NCI-H146 treated with DMSO at 0.1 percent for 48 hours (cell line): ENCODE measurements around the gene CSHL1.
A peak's percentile ranks its signal among the peaks of the same experiment; 100 is the strongest.
"Not testable (repeated sequence)": the region's sequence is repeated elsewhere in the genome, so short reads cannot be mapped to it uniquely, and the experiment has no call there.

ENCODE experiments used
- DNase-seq: peaks from one replicate; lab custom pipeline; 2025; ENCODE audit not compliant: unreplicated experiment; lab: John Stamatoyannopoulos, UW

Gene CSHL1

DNA sequence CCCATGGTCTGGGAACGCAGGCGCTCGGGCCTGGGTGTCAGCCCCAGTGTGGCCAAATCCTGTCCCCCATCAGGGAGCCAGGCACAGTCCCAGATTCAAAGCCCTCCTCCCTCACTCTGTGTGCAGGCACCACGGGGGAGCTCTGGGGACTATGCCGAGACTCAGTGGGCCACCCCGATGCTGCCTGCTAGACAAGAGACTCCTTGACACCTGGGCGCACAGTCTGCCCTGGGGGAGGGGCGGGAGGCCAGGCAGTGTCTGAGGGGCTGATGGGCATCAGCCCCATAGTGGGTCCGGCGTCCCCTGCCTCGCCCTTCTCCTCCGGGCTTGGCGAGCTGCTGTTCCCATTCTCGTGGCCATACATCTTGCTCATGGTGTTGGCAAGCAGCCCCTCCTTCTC is 29.5 kb upstream of the CSHL1 start:
- DNase-seq, result no peak

DNA sequence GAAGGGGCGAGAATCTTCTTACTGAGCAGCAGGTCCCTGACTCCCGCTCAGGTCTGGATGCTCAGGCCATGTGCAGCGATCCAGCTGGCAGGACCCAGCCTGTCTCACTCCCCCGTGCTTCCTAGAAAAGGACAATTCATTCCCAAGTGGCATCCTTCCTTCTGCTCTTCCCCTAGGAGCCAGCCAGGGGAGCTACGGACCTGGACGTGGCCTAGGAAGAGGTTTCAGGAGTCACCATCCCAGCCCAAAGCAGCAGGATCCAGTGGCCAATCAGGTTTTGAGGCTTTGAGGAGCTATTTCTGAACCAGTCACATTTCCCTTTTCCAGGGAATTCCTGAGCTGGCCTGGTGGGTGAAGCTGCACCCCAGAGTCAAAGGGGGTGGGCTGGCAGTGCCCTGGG is 28.8 kb upstream of the CSHL1 start:
- DNase-seq, result no peak

DNA sequence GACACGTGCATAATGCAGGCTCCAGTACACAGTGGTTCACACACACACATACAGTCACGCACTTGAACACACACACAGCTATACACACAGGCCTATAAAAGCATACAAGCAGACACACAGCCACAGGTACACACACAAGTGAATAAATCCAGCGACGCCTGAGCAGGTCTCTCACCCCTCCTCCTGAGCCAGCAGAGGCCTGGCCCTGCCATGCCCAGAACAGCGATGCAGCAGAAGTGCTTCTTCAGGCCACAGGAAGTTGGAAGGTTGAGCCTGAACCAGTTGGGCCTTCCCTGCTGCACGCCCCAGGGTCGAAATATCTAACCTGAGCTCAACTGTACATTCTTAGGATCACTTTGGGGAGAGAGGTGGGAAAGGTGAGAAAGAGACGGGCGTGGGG is 28.3 kb upstream of the CSHL1 start:
- no peak for DNase-seq

DNA sequence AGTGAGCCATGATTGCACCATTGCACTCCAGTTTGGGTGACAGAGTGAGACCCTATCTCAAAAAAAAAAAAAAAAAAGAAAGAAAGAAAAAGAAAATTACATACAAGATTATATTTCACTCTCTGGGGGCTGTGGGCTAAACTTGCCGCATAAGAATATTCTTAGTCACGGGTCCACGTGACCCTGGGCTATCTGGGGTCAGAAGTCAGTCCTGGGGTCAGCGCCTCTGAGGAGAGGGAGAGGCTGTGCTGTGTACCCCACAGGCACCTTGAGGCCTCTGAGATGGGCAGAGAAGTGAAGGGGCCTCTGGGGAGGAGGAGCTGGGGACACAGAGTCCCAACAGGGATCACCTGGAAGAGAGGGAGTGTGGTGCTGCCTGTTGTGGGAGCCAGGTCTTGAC is 26.9 kb upstream of the CSHL1 start:
- DNase-seq, result no peak

DNA sequence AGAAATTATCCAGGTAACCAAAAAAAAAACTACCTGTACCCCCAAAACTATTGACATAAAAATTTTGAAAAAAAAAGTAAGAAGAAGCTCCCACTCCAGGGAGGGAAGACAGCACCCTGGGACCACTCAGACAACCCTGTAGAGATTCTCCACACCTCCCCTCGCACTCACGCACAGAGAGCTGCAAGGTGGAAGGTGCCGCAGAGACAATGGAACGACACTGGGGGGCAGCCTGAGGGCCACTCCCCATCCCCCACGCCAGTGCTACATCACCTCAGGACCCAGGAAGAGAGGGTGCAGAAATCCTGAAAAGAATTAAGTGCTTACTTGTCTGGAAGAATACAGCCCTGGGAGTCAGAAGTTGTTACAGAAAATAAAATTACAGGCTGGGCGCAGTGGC is 26.3 kb upstream of the CSHL1 start:
- DNase-seq, result no peak

DNA sequence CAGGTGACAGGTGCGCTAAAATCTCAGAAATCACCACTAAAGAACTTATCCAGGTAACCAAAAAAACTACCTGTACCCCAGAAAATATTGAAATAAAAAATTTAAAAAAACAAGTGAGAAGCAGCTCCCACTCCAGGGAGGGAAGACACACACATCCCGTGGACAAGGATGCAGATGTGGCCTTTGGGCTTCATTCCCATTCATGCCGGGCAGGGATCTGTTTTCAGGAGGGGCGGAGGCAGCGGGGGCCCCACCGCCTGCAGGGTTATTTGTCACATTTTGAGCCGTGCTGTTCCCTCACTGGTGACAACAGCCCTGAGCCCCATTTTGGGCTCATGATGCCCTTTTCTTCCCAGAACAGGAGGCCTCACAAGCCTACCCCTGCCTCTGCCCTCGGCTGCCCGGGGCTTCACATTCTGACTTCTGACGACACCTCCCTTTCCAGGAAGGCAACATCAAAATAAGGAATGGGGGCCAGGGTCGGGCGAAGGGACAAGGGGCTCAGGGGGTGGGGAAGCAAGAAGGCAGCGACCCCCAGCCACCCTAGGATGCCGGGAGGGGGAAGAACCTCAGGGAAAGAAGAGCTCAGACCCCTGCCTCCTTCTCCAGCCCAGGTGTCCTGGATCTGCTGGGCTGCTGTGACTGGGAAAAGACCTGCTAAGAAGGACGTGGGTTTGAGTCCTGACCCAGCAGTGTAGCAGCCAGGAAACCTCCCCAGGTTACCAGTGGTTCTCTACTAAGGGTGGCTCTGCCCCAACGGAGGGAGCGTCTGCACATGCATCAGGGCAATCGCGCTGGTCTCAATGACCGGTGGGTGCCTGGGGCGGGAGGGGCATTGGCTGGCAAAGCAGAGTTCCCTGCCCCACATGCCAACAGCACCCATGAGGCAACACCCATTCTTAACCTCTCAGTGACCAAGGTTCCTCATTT is 23.4 kb upstream of the CSHL1 start:
- DNase-seq, result no peak

DNA sequence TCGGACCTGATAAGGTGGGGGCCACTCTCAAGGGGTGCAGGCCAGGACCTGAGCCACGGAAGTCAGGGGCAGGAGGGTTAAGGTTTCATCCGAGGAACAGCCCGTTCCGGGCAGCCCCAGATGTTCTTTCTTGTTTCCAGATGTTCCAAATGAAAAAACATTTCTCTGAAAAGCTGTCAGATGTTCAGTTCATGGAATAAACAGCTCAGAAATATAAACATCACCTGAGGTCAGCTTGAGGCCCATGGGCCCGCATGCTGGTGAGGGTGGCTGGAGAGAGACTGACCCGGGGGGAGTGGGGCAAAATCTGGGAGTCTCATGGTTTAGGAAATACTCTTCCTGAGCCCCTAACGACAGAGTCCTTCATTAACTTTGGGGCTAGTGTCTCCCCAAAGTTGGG is 22.5 kb upstream of the CSHL1 start:
- DNase-seq, result no peak

DNA sequence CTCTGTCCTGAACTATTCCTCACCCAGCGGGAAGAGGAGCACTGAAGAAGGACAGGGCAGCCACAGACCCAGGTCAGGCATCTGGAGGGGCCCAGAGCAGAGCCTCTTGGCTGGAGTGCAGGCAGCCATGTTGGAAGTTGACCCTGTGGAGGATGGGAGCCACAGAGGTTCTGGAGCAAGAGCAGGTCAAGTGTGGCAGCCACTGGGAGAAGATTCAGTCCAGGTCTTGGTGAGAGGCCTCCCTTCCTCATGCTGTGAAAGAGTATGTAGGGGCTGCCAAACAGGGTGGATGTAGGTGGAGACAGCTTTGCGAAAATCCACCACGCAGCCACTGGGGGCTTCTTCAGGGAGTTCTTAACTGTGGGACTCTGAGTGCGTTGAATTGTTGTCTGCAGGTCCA is 21.7 kb upstream of the CSHL1 start:
- no peak for DNase-seq

DNA sequence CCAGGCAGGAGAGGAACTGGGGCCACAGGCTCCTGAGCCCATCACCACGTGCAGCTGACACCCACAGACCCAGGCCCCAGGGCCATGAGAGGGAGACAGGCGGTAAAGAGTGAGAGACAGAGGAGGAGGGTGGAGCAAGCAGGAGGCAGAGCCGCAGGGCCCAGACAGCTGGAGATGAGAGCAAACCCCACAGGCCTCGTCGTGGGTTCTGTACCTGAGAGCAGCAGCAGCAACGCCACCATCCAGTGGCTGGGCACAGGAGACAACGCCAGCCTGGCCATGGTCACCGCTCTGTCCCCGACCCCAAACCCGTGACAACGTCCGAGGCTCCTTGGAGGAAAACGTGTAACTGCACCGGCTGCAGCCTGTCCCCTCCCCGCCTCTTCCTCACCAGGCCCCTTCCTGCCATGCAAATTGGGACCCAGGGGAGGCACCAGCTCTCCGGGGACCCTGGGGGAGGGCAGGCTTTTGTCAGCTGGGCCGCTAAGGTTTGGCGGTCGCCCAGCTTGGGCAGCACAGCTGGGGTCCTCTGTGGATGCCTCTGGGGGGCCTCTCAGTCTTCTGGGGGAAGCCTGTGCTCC is 21.0 kb upstream of the CSHL1 start, which contains the start of gene CD79B:
CD79B (minus strand) TSS at position 351 of the 581 bp plus-strand sequence; CDS start at position 281, 70 bp downstream.
- no peak for DNase-seq

DNA sequence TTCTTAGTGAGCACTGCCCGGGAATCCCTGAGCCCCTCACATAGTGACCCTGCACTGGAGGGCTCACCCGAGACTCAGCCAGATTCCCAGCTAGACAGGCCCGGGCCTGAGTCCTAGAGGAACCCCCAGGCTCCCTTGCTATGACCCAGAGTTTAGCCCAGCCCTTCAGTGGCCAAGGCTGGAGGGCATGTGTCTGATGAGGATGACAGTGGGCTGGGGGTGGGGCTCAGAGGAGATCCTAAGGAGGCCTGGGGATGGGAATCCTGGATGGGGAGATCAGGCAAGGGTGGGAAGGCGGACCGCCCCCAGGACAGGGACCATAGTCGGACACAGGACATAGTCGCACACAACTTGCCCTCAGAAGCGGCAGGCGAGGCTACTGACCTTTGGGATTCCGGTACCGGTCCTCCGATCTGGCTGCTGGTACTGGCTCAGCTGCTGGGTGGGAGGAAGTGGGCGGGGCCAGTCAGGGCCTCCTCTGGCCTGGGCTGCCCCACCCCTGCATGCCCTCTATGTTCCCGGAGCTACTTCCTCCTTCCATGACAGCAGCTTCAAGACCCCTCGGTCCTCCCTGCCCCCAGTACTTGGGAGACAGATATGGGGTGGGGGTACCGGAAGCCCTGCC is 20.0 kb upstream of the CSHL1 start:
- DNase-seq, result no peak

DNA sequence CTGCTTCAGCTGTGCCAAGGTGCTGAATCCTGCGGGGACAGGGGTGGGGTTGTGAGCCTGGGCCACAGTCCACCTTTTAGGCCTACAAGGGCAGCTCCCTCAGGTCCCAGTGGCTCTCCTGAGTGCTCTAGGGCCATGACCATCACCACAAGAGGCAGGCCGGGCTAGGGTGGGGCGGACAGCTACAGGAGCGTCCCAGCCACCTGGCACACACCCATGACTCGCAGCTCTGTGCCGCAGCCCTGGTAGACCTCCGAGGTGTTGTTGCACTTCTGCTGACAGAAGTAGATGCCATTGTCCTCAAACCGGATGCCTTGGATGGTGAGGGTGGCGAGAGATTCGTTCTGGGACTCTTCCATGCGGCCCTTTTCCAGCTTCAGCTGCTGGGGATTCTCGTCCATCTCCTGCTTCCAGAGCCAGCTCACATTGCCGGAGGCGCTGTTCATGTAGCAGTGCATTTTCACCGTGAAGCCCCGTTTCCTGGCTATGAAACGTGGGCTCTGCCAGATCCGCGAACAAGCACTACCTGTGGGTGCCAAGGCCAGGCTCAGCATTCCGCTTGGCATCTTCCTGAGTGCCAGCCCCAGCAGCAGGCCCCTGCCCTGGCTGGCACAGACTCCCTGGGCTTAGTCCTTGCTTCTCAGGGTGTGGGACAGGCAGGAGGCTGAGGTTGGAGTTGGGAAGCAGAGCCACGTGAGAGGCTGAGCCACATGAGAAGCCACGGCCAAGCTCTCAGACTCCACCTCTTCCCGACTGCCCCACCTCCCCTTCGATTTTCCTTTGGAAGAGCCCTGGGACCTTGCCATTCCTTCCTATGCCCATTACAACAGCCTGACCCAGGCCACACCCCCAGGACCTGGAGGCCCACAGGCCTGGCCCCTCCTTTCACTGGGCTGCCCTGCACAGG is 19.1 kb upstream of the CSHL1 start:
- DNase-seq, result no peak

DNA sequence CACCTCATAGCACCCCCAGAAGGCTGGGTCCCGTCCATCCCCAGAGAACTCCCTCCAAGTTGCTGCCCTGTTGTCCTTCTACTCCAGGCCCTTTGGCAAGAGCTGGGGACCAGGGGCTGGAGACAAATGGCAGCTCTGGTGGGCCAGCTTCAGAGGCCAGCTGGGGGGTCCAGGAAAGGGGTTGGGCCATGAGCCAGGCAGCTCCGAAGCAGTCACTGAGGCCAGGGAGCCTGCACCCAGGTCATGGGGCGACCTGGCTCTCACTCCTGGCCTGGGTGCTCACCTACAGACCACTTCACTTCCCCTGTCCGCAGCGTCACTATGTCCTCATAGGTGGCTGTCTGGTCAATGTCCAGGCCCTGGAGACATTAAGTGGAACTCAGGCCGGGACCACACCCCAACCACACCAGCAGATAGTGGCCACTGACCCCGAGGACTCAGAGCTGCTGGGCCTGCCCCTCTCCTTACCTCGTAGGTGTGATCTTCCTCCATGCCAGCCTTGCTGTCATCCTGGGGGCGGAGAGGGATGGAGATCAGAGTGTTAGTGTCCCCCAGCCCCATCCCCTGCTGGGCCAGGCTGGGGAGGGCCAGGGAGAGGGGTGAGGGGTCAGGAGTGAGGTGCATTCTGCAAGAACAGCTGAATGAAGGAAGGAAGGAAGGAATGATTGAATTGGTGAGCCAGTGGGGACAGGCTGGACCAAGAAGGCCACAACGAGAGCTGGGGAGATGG is 18.1 kb upstream of the CSHL1 start:
- no peak for DNase-seq

DNA sequence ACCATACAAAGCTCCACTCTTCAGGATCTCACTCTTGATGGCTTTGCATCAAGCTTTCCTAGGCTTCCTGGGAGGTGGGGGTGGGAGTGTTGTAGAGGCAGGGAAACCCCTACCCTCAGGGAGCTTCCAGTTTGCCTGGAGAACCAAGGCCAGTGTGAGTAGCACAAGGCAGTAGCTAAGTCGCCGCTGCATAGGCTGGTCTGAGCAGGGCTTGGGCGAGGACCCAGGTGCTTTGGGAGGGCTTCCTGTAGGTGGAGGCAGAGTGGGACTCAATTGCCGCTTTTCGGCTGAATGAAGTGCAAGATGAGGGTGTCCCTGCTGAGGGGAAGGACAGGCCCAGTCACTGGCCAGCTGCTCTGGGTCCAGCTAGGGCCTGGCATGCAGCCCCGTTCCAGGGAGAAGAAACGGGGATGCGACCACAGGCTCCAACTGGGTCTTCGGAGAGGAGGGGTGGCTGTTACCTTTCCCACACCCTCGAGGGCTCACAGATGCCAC is 17.2 kb upstream of the CSHL1 start:
- no peak for DNase-seq

DNA sequence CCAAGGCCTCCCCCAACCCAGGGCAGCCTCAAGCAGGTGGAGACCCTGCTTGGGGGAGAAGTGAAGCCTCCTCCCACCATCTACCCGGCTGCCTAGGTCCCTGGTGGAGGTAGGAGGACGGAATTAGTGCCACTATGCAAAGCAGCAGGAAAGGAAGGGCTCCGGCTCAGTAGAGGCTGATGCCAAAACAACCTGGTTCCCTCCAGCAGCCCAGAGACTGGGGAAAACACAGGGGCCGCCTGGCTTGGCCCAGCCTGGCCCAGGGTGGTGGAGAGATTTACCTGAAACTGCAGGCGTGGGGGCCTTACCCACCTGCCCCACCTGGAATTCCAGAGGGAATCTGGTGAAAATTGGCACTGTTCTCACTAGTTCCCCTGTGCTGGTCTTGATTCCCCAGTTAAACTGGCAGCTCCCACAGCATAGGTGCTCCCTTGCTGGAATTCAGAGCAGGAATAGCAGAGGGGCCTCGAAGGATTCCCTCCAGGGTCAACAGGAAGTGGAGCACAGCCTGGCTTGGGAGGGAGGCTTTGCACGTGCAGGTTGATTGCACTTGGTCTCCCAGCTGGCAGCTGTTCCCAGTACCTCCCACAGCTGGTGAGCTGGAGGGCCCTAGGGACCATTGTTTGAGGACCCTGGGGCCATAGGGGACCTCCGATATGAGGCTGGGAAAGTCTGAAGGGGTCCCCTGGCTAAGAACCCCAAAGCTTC is 16.6 kb upstream of the CSHL1 start:
- DNase-seq, result no peak

DNA sequence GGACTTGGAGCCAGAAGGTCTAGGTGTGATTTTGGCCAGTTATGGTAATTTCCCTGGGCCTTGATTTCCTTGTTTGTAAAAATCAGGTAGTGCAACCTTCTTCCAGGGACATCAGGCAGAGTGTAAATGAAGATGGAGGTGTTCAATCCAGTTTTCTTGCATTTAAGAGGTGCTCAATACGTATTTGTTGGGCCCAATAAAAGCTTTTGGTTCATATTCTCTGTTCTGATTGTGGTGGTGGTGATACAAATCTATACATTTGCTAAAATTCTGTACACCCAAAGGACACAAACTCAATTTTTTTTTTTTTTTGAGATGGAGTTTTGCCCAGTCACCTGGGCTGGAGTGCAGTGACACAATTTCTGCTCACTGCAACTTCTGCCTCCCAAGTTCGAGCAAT is 15.1 kb upstream of the CSHL1 start:
- no peak for DNase-seq

DNA sequence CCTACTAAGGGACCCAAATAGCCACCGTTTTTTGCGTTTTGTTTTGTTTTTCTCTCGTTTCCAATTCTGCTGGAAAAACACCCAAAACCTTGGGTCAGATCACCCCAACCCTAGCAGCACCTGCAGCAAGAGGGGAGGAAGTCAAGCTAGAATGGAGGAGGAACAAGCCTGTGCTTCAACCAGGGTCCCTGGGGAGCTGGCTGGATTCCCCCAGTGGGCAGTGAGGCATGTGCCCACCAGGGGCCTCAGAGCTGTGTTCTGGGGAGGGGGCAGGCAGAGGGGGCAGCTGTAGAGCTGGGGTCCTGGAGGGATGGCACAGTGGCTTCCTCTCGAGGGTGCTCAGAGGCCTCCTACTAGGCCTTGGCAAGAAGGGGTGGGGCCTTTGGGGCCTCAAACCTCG is 14.6 kb upstream of the CSHL1 start:
- DNase-seq, result no peak

DNA sequence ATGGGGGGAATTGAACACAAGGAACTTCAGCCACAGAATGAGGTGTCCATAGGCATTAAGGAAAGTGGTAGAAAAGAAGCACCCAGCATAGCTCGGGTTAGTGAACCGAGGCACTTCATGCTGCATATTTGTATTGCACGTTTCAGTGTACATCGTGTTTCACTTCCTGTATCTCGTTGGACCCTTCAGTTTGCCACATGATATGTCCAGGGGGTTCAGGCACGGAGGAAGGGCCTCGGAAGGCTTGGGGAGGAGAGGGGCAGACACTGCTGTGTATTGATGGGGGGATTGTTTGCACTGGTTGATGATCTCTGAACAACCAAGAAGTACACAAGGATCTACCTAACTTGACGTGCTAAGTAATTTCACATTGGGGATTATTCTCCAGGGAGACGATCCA is 11.3 kb upstream of the CSHL1 start:
- DNase-seq, result not testable (repeated sequence)

DNA sequence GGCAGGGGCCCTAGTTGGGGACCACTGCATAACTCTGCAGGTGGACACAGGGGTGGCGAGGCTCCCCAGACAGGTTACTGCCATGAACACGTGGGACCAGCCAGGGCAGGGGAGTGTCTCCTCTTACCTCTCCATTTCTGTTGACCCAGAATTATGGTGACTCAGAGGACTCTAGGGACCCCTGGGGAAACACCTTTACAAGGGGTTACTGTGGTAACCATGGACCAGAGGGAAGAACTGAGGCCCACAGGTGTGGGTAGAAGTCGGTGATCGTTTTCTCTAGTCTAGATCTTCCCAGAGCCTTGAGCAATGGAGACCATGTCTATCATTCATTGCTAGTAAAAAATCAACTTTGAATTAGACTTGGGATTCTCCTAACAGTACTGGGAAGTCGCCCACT is 9.7 kb upstream of the CSHL1 start:
- DNase-seq, result not testable (repeated sequence)

DNA sequence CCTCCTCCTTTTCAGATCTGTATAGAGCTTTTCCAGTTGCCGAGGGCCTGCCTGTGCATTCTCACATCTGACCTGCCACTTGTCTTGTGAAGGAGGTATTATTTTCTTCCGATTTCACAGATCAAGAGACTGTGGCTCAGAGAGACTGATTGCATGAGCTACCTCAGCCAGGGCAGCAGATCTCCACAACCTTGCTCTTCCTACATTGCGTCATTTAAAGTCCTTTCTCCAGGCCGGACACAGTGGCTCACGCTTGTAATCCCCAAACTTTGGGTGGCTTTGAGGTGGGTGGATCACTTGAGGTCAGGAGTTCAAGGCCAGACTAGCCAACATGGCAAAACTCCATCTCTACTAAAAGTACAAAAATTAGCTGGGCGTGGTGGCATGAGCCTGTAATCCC is 9.0 kb upstream of the CSHL1 start:
- DNase-seq, result not testable (repeated sequence)

DNA sequence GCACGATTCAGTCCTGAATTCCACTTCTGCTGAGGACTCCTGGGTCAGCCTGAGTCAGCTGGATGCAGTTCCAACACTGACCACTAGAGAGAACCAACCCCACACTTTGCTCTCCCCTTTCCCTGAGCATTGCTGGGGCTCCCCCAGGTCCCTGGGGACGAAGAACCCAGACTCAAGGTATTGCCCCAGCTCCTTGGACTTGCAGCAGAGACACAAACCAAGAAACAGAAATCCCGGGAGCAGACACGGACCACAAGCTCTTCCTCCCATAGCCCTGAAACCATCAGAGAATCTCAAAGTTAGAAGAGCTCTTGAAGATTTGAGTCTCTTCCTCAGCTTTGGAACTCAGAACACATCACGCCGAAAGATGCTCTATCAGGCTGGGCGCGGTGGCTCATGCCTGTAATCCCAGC is 8.3 kb upstream of the CSHL1 start:
- DNase-seq, result peak; percentile 16
